GM23338 (cell line): ENCODE results near the gene SLC5A2. TPM values are rescaled to one million over a fixed set of nuclear protein-coding genes. Genes with fewer than 3 reads are reported as not detected.

ENCODE experiments used
- ATAC-seq: fragments of 200-7000 bp; cut with Tn5 transposase; 3 replicates; pipeline ENCODE4 v1.9.1; 2020
- DNase-seq: peaks from one replicate; pipeline ENCODE4 v3.0.0-alpha.2; 2015; ENCODE audit warnings: low spot score
- H2AFZ ChIP-seq: fragments of 200-600 bp; sonication (generic); 2 replicates; pipeline ENCODE4 v1.8.0; 2016; ENCODE audit warnings: antibody characterized with exemption, mild to moderate bottlenecking, moderate library complexity
- H3F3A ChIP-seq: fragments of 200-600 bp; sonication (generic); replicated peaks from 2 replicates; pipeline ENCODE4 v1.8.0; 2017; ENCODE audit warnings: antibody characterized with exemption, mixed run types, low read depth
- H3K27ac ChIP-seq: fragments of 200-600 bp; sonication (generic); 2 replicates; pipeline ENCODE4 v1.6.1; 2016; ENCODE audit warnings: low read depth
- H3K27me3 ChIP-seq: fragments of 200-600 bp; sonication (generic); 2 replicates; pipeline ENCODE4 v1.8.0; 2016; ENCODE audit warnings: mild to moderate bottlenecking, mixed run types, moderate library complexity; ENCODE audit not compliant: insufficient read depth
- H3K36me3 ChIP-seq: fragments of 200-600 bp; sonication (generic); 2 replicates; pipeline ENCODE4 v1.8.0; 2016; ENCODE audit warnings: mild to moderate bottlenecking; ENCODE audit not compliant: insufficient read depth
- H3K4me1 ChIP-seq: fragments of 200-600 bp; sonication (generic); 2 replicates; pipeline ENCODE4 v1.8.0; 2016; ENCODE audit warnings: mild to moderate bottlenecking, moderate library complexity; ENCODE audit not compliant: insufficient read depth
- H3K4me2 ChIP-seq: fragments of 200-600 bp; sonication (generic); 2 replicates; pipeline ENCODE4 v1.7.1; 2017; ENCODE audit warnings: mixed run types
- H3K4me3 ChIP-seq: fragments of 200-600 bp; sonication (generic); 2 replicates; pipeline ENCODE4 v1.6.1; 2016; ENCODE audit warnings: mixed run types
- H3K79me2 ChIP-seq: fragments of 200-600 bp; sonication (generic); replicated peaks from 2 replicates; pipeline ENCODE4 v1.8.0; 2017; ENCODE audit warnings: mild to moderate bottlenecking; ENCODE audit not compliant: insufficient read depth
- H3K9me2 ChIP-seq: fragments of 200-600 bp; sonication (generic); 2 replicates; pipeline ENCODE4 v1.8.0; 2017; ENCODE audit not compliant: insufficient read depth
- H4K20me1 ChIP-seq: fragments of 200-600 bp; sonication (generic); replicated peaks from 2 replicates; pipeline ENCODE4 v1.8.0; 2017; ENCODE audit warnings: mild to moderate bottlenecking; ENCODE audit not compliant: insufficient read depth
- H3K27ac Mint-ChIP-seq: 2 replicates; pipeline ENCODE4 v1.8.0; 2020; ENCODE audit warnings: inconsistent platforms, mild to moderate bottlenecking, moderate library complexity, mixed read lengths
- H3K27me3 Mint-ChIP-seq: 3 replicates; pipeline ENCODE4 v1.8.0; 2022; ENCODE audit warnings: low read depth, mild to moderate bottlenecking, moderate library complexity, mixed read lengths, inconsistent platforms; ENCODE audit not compliant: insufficient read depth, poor library complexity
- H3K36me3 Mint-ChIP-seq: 3 replicates; pipeline ENCODE4 v1.8.0; 2021; ENCODE audit warnings: low read depth, mild to moderate bottlenecking, inconsistent platforms, moderate library complexity, mixed read lengths
- H3K4me1 Mint-ChIP-seq: 3 replicates; pipeline ENCODE4 v1.8.0; 2020; ENCODE audit warnings: mild to moderate bottlenecking, inconsistent platforms, mixed read lengths
- H3K4me3 Mint-ChIP-seq: 3 replicates; pipeline ENCODE4 v1.8.0; 2021; ENCODE audit warnings: moderate library complexity, mild to moderate bottlenecking, inconsistent platforms, mixed read lengths
- H3K9me3 Mint-ChIP-seq: 3 replicates; pipeline ENCODE4 v1.8.0; 2020; ENCODE audit warnings: moderate library complexity, mild to moderate bottlenecking, inconsistent platforms, mixed read lengths
- CREB1 ChIP-seq: fragments of 250-450 bp; sonication (Bioruptor Pico); IDR thresholded peaks from 2 replicates; pipeline ENCODE4 v1.5.0; 2020; ENCODE audit warnings: low read depth, mild to moderate bottlenecking, moderate library complexity
- EZH2 ChIP-seq: fragments of 200-600 bp; sonication (generic); IDR thresholded peaks from one replicate; pipeline ENCODE4 v1.8.0; 2017; ENCODE audit warnings: antibody characterized with exemption, mild to moderate bottlenecking, low read depth; ENCODE audit not compliant: unreplicated experiment
- EZH2phosphoT487 ChIP-seq: fragments of 200-600 bp; sonication (generic); IDR thresholded peaks from one replicate; pipeline ENCODE4 v1.8.1; 2018; ENCODE audit warnings: antibody characterized with exemption; ENCODE audit not compliant: unreplicated experiment
- JUNB ChIP-seq: IDR thresholded peaks from one replicate; pipeline ENCODE4 v1.6.1; 2016; ENCODE audit warnings: antibody characterized with exemption; ENCODE audit not compliant: unreplicated experiment
- NANOG ChIP-seq: IDR thresholded peaks from 2 replicates; pipeline ENCODE4 v1.6.1; 2016; ENCODE audit warnings: antibody characterized with exemption, borderline replicate concordance
- POLR2AphosphoS5 ChIP-seq: IDR thresholded peaks from 2 replicates; pipeline ENCODE4 v1.6.1; 2016; ENCODE audit warnings: antibody characterized with exemption, low read depth
- STAT1 ChIP-seq: IDR thresholded peaks from one replicate; pipeline ENCODE4 v1.6.1; 2016; ENCODE audit warnings: antibody characterized with exemption; ENCODE audit not compliant: unreplicated experiment
- polyA plus RNA-seq: library from polyadenylated mRNA; unstranded; fragments of >200 nt; fragmentation: Nextera tagmentation; extraction: Ambion mirVana; gene quantifications from 2 replicates; pipeline ENCODE4 v1.2.1, GENCODE V29; 2016
- total RNA-seq: library from RNA; depleted of rRNA; stranded (reverse); fragments of >200 nt; shearing (Covaris generic); gene quantifications from 2 replicates; pipeline ENCODE4 v1.2.3, GENCODE V29; 2014
- TF ChIP-seq, protein P1 (sequence below): IDR thresholded peaks from one replicate; pipeline ENCODE4 v1.6.1; 2018; ENCODE audit warnings: antibody characterized with exemption; ENCODE audit not compliant: unreplicated experiment
- TF ChIP-seq, protein P2 (sequence below): fragments of 250-450 bp; sonication (Bioruptor Pico); IDR thresholded peaks from 2 replicates; pipeline ENCODE4 v1.5.0; 2020; ENCODE audit warnings: mild to moderate bottlenecking, moderate library complexity
- TF ChIP-seq, protein P3 (sequence below): IDR thresholded peaks from 2 replicates; pipeline ENCODE4 v1.6.1; 2016; ENCODE audit warnings: antibody characterized with exemption

The SLC5A2 gene
- total and polyA plus RNA-seq, 2 experiments from 2014 or later: 0.76 to 3.6 TPM

DNA sequence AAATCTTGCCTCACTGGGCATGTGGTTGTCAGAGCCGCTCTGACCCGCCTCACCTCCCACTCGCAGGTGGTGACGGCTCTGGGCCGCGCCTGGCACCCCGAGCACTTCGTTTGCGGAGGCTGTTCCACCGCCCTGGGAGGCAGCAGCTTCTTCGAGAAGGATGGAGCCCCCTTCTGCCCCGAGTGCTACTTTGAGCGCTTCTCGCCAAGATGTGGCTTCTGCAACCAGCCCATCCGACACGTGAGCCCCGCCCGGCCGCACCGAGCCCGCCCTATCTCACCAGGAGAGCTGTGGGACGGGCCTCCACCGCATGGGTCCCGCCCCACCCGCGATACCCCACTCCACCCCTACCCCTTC, 7.0 kb upstream of the SLC5A2 start:
- H3K4me1 Mint-ChIP-seq: peaks cover 18% of the 10 kb centered on the region; the same call in 2 of the 3 replicates
- TF ChIP-seq EZH2 (no peak), STAT1 (no peak), JUNB (no peak), NANOG (no peak), POLR2AphosphoS5 (no peak), CREB1 (CRISPR knock-in tag) (no peak), EZH2phosphoT487 (no peak)
- TF ChIP-seq, protein P1, sequence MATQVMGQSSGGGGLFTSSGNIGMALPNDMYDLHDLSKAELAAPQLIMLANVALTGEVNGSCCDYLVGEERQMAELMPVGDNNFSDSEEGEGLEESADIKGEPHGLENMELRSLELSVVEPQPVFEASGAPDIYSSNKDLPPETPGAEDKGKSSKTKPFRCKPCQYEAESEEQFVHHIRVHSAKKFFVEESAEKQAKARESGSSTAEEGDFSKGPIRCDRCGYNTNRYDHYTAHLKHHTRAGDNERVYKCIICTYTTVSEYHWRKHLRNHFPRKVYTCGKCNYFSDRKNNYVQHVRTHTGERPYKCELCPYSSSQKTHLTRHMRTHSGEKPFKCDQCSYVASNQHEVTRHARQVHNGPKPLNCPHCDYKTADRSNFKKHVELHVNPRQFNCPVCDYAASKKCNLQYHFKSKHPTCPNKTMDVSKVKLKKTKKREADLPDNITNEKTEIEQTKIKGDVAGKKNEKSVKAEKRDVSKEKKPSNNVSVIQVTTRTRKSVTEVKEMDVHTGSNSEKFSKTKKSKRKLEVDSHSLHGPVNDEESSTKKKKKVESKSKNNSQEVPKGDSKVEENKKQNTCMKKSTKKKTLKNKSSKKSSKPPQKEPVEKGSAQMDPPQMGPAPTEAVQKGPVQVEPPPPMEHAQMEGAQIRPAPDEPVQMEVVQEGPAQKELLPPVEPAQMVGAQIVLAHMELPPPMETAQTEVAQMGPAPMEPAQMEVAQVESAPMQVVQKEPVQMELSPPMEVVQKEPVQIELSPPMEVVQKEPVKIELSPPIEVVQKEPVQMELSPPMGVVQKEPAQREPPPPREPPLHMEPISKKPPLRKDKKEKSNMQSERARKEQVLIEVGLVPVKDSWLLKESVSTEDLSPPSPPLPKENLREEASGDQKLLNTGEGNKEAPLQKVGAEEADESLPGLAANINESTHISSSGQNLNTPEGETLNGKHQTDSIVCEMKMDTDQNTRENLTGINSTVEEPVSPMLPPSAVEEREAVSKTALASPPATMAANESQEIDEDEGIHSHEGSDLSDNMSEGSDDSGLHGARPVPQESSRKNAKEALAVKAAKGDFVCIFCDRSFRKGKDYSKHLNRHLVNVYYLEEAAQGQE: no peak
- TF ChIP-seq, protein P2, sequence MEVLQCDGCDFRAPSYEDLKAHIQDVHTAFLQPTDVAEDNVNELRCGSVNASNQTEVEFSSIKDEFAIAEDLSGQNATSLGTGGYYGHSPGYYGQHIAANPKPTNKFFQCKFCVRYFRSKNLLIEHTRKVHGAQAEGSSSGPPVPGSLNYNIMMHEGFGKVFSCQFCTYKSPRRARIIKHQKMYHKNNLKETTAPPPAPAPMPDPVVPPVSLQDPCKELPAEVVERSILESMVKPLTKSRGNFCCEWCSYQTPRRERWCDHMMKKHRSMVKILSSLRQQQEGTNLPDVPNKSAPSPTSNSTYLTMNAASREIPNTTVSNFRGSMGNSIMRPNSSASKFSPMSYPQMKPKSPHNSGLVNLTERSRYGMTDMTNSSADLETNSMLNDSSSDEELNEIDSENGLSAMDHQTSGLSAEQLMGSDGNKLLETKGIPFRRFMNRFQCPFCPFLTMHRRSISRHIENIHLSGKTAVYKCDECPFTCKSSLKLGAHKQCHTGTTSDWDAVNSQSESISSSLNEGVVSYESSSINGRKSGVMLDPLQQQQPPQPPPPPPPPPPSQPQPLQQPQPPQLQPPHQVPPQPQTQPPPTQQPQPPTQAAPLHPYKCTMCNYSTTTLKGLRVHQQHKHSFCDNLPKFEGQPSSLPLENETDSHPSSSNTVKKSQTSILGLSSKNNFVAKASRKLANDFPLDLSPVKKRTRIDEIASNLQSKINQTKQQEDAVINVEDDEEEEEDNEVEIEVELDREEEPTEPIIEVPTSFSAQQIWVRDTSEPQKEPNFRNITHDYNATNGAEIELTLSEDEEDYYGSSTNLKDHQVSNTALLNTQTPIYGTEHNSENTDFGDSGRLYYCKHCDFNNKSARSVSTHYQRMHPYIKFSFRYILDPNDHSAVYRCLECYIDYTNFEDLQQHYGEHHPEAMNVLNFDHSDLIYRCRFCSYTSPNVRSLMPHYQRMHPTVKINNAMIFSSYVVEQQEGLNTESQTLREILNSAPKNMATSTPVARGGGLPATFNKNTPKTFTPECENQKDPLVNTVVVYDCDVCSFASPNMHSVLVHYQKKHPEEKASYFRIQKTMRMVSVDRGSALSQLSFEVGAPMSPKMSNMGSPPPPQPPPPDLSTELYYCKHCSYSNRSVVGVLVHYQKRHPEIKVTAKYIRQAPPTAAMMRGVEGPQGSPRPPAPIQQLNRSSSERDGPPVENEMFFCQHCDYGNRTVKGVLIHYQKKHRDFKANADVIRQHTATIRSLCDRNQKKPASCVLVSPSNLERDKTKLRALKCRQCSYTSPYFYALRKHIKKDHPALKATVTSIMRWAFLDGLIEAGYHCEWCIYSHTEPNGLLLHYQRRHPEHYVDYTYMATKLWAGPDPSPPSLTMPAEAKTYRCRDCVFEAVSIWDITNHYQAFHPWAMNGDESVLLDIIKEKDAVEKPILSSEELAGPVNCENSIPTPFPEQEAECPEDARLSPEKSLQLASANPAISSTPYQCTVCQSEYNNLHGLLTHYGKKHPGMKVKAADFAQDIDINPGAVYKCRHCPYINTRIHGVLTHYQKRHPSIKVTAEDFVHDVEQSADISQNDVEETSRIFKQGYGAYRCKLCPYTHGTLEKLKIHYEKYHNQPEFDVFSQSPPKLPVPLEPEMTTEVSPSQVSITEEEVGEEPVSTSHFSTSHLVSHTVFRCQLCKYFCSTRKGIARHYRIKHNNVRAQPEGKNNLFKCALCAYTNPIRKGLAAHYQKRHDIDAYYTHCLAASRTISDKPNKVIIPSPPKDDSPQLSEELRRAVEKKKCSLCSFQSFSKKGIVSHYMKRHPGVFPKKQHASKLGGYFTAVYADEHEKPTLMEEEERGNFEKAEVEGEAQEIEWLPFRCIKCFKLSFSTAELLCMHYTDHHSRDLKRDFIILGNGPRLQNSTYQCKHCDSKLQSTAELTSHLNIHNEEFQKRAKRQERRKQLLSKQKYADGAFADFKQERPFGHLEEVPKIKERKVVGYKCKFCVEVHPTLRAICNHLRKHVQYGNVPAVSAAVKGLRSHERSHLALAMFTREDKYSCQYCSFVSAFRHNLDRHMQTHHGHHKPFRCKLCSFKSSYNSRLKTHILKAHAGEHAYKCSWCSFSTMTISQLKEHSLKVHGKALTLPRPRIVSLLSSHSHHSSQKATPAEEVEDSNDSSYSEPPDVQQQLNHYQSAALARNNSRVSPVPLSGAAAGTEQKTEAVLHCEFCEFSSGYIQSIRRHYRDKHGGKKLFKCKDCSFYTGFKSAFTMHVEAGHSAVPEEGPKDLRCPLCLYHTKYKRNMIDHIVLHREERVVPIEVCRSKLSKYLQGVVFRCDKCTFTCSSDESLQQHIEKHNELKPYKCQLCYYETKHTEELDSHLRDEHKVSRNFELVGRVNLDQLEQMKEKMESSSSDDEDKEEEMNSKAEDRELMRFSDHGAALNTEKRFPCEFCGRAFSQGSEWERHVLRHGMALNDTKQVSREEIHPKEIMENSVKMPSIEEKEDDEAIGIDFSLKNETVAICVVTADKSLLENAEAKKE (CRISPR knock-in tag): no peak
- TF ChIP-seq, protein P3, sequence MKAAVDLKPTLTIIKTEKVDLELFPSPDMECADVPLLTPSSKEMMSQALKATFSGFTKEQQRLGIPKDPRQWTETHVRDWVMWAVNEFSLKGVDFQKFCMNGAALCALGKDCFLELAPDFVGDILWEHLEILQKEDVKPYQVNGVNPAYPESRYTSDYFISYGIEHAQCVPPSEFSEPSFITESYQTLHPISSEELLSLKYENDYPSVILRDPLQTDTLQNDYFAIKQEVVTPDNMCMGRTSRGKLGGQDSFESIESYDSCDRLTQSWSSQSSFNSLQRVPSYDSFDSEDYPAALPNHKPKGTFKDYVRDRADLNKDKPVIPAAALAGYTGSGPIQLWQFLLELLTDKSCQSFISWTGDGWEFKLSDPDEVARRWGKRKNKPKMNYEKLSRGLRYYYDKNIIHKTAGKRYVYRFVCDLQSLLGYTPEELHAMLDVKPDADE: no peak
- H3K4me2 ChIP-seq: peak overlapping the region; percentile 98
- peaks cover 8% of the 10 kb centered on the region; the same call in 1 of the 2 replicates for H3F3A ChIP-seq
- H2AFZ ChIP-seq: peak overlapping the region; percentile 86; the same call in 1 of the 2 replicates
- peak; percentile 48 for DNase-seq
- peak overlapping the region; percentile 83 for H3K4me3 ChIP-seq
- H4K20me1 ChIP-seq: no peaks in the 10 kb centered on the region
- H3K4me1 ChIP-seq: peaks cover 7% of the 10 kb centered on the region; the same call in 1 of the 2 replicates
- H3K79me2 ChIP-seq: no peaks in the 10 kb centered on the region
- H3K27me3 ChIP-seq: peaks cover 79% of the 10 kb centered on the region
- no peaks in the 10 kb centered on the region for H3K9me2 ChIP-seq
- H3K27ac ChIP-seq: no peak overlapping the region
- H3K36me3 Mint-ChIP-seq: peaks cover 8% of the 10 kb centered on the region
- H3K36me3 ChIP-seq: no peaks in the 10 kb centered on the region
- peak overlapping the region; percentile 74 for H3K4me3 Mint-ChIP-seq
- peaks cover 6% of the 10 kb centered on the region for H3K9me3 Mint-ChIP-seq
- ATAC-seq: peak; percentile 0; the same call in 2 of the 3 replicates
- H3K27me3 Mint-ChIP-seq: peaks cover 67% of the 10 kb centered on the region
- no peak overlapping the region for H3K27ac Mint-ChIP-seq
